Measurements from ENCODE around the gene CCDC50.

The CCDC50 gene

DNA sequence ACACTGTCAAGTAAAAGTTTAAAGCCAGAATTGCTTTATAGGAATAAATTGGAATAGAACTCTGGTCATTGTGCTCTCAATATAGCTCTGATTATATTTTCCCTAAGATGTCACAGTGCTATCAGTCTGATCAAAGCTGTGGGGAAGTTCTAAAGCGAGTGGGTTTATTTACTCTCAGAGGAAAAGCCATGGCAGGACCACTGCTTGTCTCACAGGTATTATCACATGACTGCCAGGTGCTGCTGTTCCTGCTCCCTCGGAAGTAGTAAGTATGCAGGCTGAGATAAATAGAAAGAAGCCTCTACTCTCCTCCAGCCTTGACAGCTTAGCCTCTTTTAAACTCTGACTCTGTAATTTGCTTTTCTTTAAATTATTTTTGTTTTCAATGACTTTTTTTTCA lies 50.3 kb downstream of the CCDC50 start:
- DNase-seq (ENCODE audit: low spot score): no peak

DNA sequence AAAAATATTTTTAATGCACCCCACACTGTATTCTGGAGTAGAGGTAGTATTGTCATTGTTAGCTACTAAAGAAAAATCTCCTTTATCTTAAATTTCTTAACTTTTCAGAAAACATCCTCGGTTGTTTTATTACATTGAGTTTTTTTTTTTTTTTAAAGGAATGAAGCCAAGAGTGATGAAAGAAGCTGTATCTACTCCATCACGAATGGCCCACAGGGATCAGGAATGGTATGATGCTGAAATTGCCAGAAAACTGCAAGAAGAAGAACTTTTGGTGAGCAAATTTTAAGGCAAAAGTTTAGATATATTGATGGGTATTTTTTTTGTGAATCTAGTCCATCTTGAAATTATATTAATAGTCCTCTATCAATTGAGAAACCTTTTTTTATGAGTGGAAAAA lies 50.8 kb downstream of the CCDC50 start:
- DNase-seq (ENCODE audit: low spot score): no peak

DNA sequence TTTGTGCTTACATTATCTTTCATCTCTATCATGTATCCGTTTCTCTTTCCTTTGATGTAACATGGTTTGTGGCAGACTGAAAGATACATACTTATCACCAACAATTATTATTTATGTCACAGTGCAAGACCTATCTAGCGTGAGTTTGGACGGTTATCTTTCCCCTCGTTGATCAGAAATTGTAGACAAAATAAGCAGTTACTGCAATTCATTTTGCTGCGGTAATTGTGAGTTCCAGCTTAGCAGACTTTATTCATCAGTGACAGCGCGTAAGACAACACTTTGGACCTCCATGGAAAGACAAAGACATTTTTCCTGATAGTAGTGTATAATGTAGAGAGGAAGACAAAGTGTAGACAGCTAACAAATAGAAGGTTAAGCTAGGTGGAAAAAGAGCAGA lies 52.1 kb downstream of the CCDC50 start:
- no peak for DNase-seq (ENCODE audit: low spot score)

GRCh38 chr3:191382661-191383060 lies 53.5 kb downstream of the CCDC50 start:
- no peak for DNase-seq (ENCODE audit: low spot score)

DNA sequence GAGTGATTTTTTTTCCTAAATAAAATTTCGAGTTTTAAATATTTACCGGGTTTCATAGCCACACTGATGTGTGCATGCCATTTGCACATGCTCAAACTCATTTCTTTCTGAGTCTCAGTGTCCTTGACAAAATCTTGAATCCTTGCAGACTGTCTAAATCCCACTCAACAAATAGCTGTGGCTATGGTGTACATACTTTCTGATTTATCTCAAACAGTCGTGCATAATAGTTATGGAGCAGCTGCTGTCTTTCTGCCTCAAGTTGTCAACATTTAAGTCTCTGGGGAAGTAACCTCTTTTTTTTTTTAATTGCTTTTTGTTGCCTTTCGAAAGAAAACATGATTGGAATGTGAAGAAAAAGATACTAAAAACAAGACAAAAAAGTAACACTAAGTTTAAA lies 53.9 kb downstream of the CCDC50 start:
- no peak for DNase-seq (ENCODE audit: low spot score)

GRCh38 chr3:191385101-191385500 lies 55.9 kb downstream of the CCDC50 start:
- DNase-seq (ENCODE audit: low spot score): no peak

- DNase-seq (ENCODE audit: low spot score): no peak
Observed at GRCh38 chr3:191387441-191388077, 58.4 kb downstream of the CCDC50 start.

- DNase-seq (ENCODE audit: low spot score): no peak
Observed at GRCh38 chr3:191388823-191389222, 59.6 kb downstream of the CCDC50 start.

GRCh38 chr3:191390580-191390979 lies 61.4 kb downstream of the CCDC50 start:
- no peak for DNase-seq (ENCODE audit: low spot score)

- no peak for DNase-seq (ENCODE audit: low spot score)
Observed at GRCh38 chr3:191391861-191392808, 62.9 kb downstream of the CCDC50 start.

- DNase-seq (ENCODE audit: low spot score): no peak
Observed at GRCh38 chr3:191393146-191393545, 64.0 kb downstream of the CCDC50 start.

- DNase-seq (ENCODE audit: low spot score): no peak
Observed at GRCh38 chr3:191397771-191398170, 68.6 kb downstream of the CCDC50 start.

- no peak for DNase-seq (ENCODE audit: low spot score)
Observed at GRCh38 chr3:191398607-191399006, 69.4 kb downstream of the CCDC50 start.

DNA sequence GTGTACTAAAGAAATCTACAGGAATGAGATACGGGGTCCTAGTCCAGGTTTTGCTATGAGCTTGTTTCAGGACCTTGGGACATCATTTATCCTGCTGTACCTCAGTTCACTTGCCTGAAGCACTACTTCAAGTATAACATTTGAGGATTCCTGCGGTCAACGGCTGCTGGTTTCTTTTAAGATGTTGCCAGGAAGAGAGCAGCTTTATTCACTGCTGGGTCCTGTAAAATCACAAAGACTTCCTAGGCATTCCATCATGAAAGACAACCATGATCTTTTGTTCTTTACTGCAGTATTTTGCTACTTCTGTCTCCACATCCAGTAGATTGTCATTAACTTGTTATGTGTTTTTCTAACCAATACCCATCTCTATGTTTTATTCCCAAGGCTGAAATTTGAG lies 70.7 kb downstream of the CCDC50 start:
- no peak for DNase-seq (ENCODE audit: low spot score)

DNA sequence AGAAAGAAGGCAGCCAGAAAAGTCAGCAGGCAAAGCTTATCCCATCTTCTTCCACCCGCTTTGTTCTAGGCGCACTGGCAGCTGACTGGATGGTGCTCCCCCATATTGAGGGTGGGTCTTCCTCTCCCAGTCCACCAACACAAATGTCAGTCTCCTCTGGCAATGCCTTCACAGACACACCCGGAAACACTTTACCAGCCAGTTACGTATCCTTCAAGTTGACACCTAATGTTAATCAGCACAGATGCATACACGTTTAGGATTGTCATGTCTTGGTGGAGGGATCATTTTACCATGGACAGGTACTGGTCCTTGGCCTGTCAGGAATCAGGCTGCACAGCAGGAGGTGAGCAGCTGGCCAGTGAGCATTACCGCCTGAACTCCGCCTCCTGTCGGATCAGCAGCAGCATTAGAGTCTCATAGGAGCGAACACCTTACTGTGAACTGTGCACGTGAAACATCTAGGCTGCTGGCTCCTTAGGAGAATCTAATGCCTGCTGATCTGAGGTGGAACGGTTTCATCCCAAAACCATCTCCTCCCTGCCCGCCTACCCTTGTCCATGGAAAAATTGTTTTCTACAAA lies 72.7 kb downstream of the CCDC50 start:
- no peak for DNase-seq (ENCODE audit: low spot score)

- no peak for DNase-seq (ENCODE audit: low spot score)
Observed at GRCh38 chr3:191409791-191410359, 80.7 kb downstream of the CCDC50 start.

DNA sequence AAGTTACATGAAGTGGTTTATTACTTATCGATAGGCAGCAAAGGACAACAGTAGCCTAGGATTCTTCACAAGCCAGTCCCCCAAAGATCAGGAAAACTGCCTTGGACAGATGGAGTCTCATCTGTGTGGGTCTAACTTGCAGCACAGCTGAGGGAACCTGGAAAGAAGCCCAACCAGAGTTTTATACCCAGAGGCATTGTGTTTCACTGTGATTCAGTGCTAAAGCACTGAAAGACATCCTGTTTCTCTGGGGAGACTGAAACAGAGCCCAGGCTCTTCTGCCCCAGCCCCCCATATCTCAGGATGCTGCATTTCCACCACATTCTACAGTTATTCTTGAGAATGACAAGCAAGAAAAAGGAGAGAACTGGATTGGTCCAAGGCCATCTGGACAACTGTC lies 83.6 kb downstream of the CCDC50 start:
- DNase-seq (ENCODE audit: low spot score): no peak

DNA sequence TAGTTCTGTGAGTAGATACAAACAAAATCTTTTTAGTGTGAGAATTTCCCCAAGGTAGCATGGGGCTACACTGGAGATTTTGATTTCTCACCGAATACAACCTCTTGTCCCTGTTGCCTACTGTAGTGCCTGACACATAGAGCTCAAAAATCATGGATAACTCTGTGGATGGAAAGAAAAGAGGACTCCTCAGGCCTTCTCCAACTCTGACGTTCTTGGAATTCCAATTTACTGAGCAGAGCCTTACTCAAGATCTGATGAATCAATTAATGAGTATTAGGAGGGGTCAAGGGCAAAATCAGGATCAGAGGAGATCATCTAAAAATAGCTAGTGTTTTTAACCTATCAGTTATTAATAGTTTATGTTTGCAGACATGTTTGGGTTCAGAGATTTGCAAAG lies 85.1 kb downstream of the CCDC50 start:
- DNase-seq (ENCODE audit: low spot score): no peak

- no peak for DNase-seq (ENCODE audit: low spot score)
Observed at GRCh38 chr3:191414732-191415131, 85.5 kb downstream of the CCDC50 start.

DNA sequence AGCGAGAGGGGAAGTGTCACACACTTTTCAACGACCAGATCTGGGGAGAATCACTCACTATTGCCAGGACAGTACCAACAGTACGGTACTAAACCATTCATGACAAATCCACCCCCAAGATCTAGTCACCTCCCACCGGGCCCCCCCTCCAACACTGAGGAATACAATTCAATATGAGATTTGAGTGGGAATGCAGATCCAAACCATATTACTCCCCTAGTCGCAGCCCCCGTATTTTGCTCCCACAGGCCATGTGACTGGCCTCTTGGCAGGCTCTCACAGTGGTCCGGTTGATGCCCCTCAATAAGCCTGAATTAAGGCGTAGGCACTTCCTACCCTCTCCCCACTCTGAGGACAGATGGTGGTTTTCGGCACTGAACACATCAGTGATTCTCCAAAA lies 86.4 kb downstream of the CCDC50 start:
- no peak for DNase-seq (ENCODE audit: low spot score)

- DNase-seq (ENCODE audit: low spot score): no peak
Observed at GRCh38 chr3:191417457-191417729, 88.2 kb downstream of the CCDC50 start.

- no peak for DNase-seq (ENCODE audit: low spot score)
Observed at GRCh38 chr3:191420771-191421170, 91.6 kb downstream of the CCDC50 start.

DNA sequence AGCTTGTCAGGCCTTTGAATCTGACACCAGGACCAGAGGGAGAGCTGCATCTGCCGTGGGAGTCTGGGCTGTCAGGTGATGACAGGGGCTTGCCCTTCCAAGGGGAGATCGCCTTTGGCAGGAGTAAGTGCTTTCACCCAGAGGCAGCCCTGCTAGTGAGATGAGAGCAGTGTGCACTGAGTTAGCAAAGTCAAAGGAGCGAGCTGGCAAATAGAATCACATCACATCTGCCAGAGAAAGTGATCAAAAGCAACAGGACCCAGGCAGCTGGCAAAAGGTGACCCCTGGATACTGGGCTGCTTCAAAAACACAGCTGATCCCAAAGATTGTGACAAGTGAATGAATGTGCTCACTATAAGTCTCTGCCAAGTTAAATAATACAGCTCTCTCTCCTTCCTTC lies 95.7 kb downstream of the CCDC50 start:
- DNase-seq (ENCODE audit: low spot score): no peak
